HG03521 (cell line): Measurements from ENCODE around the gene ELP2.
"Not testable (repeated sequence)": the region's sequence is repeated elsewhere in the genome, so short reads cannot be mapped to it uniquely, and the experiment has no call there.

ENCODE experiments used
- ATAC-seq: cut with Tn5 transposase; IDR thresholded peaks from one replicate; pipeline ENCODE4 v1.9.1; 2021; ENCODE audit warnings: mild to moderate bottlenecking, moderate library complexity; ENCODE audit not compliant: unreplicated experiment

Gene ELP2

GRCh38 chr18:36187193-36187825 is 57.6 kb downstream of the ELP2 start, which contains the start of gene MOCOS:
TSS of gene MOCOS (plus strand) at chr18:36187497. CDS start at chr18:36187540, 43 bp downstream.
- peak; percentile 69 for ATAC-seq

DNA sequence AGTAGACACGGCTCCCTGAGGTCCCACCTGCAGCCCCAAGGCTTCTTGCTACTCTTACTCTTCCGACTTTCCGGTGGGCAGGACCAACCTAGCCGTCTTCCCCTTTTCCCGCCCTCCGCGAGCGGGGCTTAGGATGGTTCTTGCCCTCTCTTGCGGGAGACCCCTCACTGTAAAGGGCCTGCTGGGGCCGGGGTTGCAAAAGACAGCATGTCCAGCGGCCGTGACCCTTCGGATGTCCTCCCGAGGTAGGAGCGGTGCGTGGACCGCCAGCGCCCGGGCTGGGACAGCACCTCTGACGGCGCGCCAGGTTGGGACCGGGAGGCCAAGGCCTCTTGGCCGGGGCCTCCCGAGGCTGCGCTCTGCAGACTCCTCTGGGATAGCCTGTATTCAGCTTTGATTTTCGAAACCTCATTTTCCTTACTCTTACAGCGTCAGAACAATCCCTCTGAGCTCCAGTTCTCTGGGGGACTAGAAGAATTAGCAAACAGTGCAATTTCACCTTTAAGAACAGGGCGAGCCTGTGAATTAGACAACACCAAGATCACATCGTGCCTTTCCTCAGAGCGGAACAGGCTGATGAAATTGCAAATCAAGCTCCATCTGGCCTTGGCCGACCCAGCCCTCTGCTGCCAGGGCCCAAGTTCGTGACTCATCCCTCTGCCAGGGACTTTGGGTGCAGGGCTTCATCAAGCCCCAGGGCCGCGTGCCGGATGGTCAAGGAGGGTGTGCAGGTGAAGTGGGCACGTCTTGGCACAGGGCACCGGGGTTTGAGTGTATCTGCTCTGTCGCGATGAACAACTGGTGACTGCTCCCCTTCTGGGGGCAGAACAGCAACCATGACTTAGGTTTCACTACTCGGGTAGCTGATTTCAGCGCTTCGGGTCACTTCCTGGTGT is 58.4 kb downstream of the ELP2 start:
- no peak for ATAC-seq

- no peak for ATAC-seq
Observed at GRCh38 chr18:36188916-36189315, 59.2 kb downstream of the ELP2 start.

GRCh38 chr18:36189486-36189885 is 59.8 kb downstream of the ELP2 start:
- ATAC-seq, result no peak

- no peak for ATAC-seq
Observed at GRCh38 chr18:36191286-36191685, 61.6 kb downstream of the ELP2 start.

- ATAC-seq, result no peak
Observed at GRCh38 chr18:36191711-36192110, 62.0 kb downstream of the ELP2 start.

GRCh38 chr18:36194600-36195315 is 65.1 kb downstream of the ELP2 start:
- ATAC-seq, result no peak

- ATAC-seq, result no peak
Observed at GRCh38 chr18:36195427-36196122, 65.9 kb downstream of the ELP2 start.

DNA sequence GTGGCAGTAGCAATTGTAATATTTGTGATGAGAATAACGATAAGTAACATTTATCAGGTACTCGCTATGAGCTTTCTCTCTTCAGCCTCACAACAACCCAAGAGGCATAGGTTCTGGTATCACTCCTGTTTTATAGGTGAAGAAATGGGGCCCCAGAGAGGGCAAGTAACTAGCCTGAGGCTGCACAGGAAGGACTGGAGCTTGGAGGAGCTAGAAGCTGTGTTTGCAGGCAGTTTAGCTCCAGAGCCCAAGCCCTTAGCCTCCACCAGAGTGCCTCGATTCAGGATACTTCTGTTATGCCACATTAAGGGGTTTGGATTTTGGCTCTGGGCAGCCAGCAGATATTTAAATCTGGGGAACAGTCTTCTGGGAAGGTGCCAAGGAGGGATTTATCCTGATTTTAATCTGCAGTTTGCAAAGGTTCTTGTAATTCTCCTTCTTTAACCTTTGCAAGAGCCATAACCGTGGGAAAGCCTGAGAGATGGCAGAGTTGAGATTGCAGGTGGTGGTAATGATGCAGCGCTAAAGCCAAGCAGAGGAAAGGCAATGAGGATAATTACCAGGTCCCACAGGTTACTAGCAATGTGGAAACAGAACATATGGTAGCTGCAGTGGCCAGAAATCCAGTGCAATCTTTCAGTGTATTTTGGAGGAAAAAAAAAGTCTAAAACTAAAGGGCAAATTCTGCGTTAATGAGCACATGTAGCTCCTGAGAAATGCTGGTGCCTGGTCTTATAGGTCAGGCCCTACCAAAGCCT is 66.7 kb downstream of the ELP2 start:
- ATAC-seq, result no peak

GRCh38 chr18:36197511-36198166 is 67.9 kb downstream of the ELP2 start:
- ATAC-seq, result no peak

GRCh38 chr18:36199691-36200295 is 70.1 kb downstream of the ELP2 start:
- ATAC-seq, result no peak

- no peak for ATAC-seq
Observed at GRCh38 chr18:36200354-36200771, 70.7 kb downstream of the ELP2 start.

DNA sequence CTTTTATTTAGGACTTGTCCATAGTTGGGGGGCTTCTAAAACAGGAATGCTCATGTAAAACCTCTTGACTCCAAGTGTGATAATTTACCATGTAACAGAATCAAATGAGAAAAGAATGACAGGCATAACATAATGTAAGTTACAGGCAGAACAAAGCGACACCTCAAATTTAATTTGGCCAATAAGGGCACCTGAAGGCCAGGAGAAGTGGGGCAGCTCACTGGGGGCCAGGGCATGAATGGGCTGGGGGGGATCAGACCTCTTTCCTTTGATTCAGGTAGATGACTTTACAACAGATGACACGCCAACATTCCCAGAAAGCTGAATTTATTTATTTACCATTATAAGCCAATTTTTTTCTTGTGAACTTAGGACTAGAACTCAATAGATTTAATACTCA is 72.1 kb downstream of the ELP2 start:
- ATAC-seq, result no peak

- no peak for ATAC-seq
Observed at GRCh38 chr18:36203360-36203895, 73.7 kb downstream of the ELP2 start.

- no peak for ATAC-seq
Observed at GRCh38 chr18:36205166-36205565, 75.5 kb downstream of the ELP2 start.

DNA sequence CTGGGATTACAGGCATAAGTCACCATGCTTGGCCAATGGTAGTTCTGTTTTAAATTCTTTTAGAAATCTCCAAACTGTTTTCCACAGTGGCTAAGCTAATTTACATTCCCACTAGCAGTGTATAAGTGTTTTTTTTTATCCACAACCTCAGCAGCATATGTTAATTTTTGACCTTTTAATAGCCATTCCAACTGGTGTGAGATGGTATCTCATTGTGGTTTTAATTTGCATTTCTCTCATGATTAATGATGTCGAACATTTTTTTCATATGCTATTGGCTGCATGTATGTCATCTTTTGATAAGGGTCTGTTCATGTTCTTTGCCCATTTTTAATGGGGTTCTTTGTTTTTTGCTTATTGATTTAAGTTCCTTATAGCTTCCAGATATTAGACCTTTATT is 77.6 kb downstream of the ELP2 start:
- ATAC-seq, result no peak

- ATAC-seq, result not testable (repeated sequence)
Observed at GRCh38 chr18:36207969-36208368, 78.3 kb downstream of the ELP2 start.

GRCh38 chr18:36211612-36212065 is 81.9 kb downstream of the ELP2 start:
- no peak for ATAC-seq
